SK-N-SH treated with all-trans-retinoic acid at 6 μM for 48 hours (cell line): ENCODE data around the gene OR9A2.

ENCODE experiments used
- ATAC-seq: fragments of 200-7000 bp; cut with Tn5 transposase; 3 replicates; pipeline ENCODE4 v1.9.1; 2020; ENCODE audit warnings: mild to moderate bottlenecking, moderate library complexity
- ARNTL ChIP-seq: fragments of 450-650 bp; formaldehyde crosslinking; IDR thresholded peaks from 2 replicates; pipeline ENCODE4 v1.5.0; 2020; ENCODE audit warnings: low read depth, mild to moderate bottlenecking, moderate library complexity, borderline replicate concordance
- BACH2 ChIP-seq: fragments of 250-450 bp; sonication (Bioruptor Pico); IDR thresholded peaks from 2 replicates; pipeline ENCODE4 v1.9.0; 2021; ENCODE audit warnings: mild to moderate bottlenecking, borderline replicate concordance
- CSDC2 ChIP-seq: fragments of 250-450 bp; sonication (Bioruptor Pico); IDR thresholded peaks from 2 replicates; pipeline ENCODE4 v1.5.0; 2020; ENCODE audit warnings: mild to moderate bottlenecking, moderate library complexity
- ESRRG ChIP-seq: fragments of 250-450 bp; sonication (Bioruptor Pico); IDR thresholded peaks from 2 replicates; pipeline ENCODE4 v1.6.1; 2021; ENCODE audit warnings: mild to moderate bottlenecking
- ISL1 ChIP-seq: fragments of 250-450 bp; sonication (Bioruptor Pico); IDR thresholded peaks from 2 replicates; pipeline ENCODE4 v2.1.2; 2022; ENCODE audit warnings: mild to moderate bottlenecking, moderate library complexity
- OSR1 ChIP-seq: fragments of 250-450 bp; sonication (Bioruptor Pico); IDR thresholded peaks from 2 replicates; pipeline ENCODE4 v1.8.0; 2022; ENCODE audit warnings: moderate library complexity, mild to moderate bottlenecking, inconsistent platforms
- RARB ChIP-seq: fragments of 250-450 bp; sonication (Bioruptor Pico); IDR thresholded peaks from 2 replicates; pipeline ENCODE4 v1.8.0; 2021; ENCODE audit warnings: mild to moderate bottlenecking, moderate library complexity
- SNAI2 ChIP-seq: fragments of 250-450 bp; sonication (Bioruptor Pico); IDR thresholded peaks from 2 replicates; pipeline ENCODE4 v1.5.0; 2020; ENCODE audit warnings: mild to moderate bottlenecking, moderate library complexity
- TOX ChIP-seq: fragments of 250-450 bp; sonication (Bioruptor Pico); IDR thresholded peaks from 2 replicates; pipeline ENCODE4 v1.8.0; 2021; ENCODE audit warnings: mild to moderate bottlenecking, moderate library complexity, borderline replicate concordance
- TSHZ2 ChIP-seq: fragments of 250-450 bp; sonication (Bioruptor Pico); IDR thresholded peaks from 2 replicates; pipeline ENCODE4 v1.5.0; 2020; ENCODE audit warnings: mild to moderate bottlenecking, moderate library complexity
- ZC3H10 ChIP-seq: fragments of 250-450 bp; sonication (Bioruptor Pico); IDR thresholded peaks from 2 replicates; pipeline ENCODE4 v1.5.1; 2021; ENCODE audit warnings: mild to moderate bottlenecking, moderate library complexity
- ZFP3 ChIP-seq: fragments of 250-450 bp; sonication (Bioruptor Pico); IDR thresholded peaks from 2 replicates; pipeline ENCODE4 v1.5.0; 2020; ENCODE audit warnings: mild to moderate bottlenecking, moderate library complexity
- ZFP30 ChIP-seq: fragments of 450-650 bp; formaldehyde crosslinking; IDR thresholded peaks from 2 replicates; pipeline ENCODE4 v1.5.0; 2022; ENCODE audit warnings: mild to moderate bottlenecking, moderate library complexity
- ZNF565 ChIP-seq: fragments of 450-650 bp; formaldehyde crosslinking; conservative IDR thresholded peaks from 2 replicates; pipeline ENCODE4 v1.5.0; 2020; ENCODE audit warnings: low read depth, mild to moderate bottlenecking, moderate library complexity
- ZNF70 ChIP-seq: fragments of 450-650 bp; formaldehyde crosslinking; IDR thresholded peaks from 2 replicates; pipeline ENCODE4 v1.5.0; 2020; ENCODE audit warnings: mild to moderate bottlenecking, moderate library complexity
- ZNF8 ChIP-seq: fragments of 450-650 bp; formaldehyde crosslinking; IDR thresholded peaks from 2 replicates; pipeline ENCODE4 v1.5.0; 2020; ENCODE audit warnings: mild to moderate bottlenecking, moderate library complexity
- TF ChIP-seq, protein P1 (sequence below): fragments of 250-450 bp; sonication (Bioruptor Pico); IDR thresholded peaks from 2 replicates; pipeline ENCODE4 v1.5.1; 2020; ENCODE audit warnings: low read depth, mild to moderate bottlenecking, moderate library complexity
- TF ChIP-seq, protein P2 (sequence below): fragments of 250-450 bp; sonication (Bioruptor Pico); IDR thresholded peaks from 2 replicates; pipeline ENCODE4 v1.8.0; 2020; ENCODE audit warnings: mild to moderate bottlenecking, moderate library complexity, borderline replicate concordance
- TF ChIP-seq, protein P3 (sequence below): fragments of 250-450 bp; sonication (Bioruptor Pico); IDR thresholded peaks from 2 replicates; pipeline ENCODE4 v1.8.0; 2021; ENCODE audit warnings: low read depth, mild to moderate bottlenecking, moderate library complexity, borderline replicate concordance
- TF ChIP-seq, protein P4 (sequence below): fragments of 250-450 bp; sonication (Bioruptor Pico); IDR thresholded peaks from 2 replicates; pipeline ENCODE4 v1.5.1; 2021; ENCODE audit warnings: mild to moderate bottlenecking, moderate library complexity

Gene OR9A2

DNA sequence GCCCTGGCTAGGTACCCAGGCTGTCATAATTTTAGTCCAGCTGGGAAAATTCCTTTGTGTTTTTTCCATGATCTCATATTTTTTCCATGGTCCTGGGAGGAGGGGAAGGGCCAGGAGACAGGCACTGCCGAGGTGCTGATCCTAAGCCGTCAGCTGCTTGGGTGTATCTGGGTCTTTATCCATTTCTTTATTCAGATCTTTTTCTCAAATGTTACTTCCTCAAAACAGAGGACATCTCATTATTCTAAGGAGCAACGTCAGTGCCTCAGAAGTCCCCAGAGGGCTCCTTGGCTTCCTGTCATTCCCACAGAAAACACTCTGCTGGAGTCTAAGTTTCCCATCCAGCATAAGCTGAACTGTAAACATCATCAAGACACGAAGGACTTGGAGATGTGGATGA lies 22.4 kb upstream of the OR9A2 start:
- no peak for ATAC-seq
- TF ChIP-seq ESRRG (CRISPR knock-in tag), result no peak

DNA sequence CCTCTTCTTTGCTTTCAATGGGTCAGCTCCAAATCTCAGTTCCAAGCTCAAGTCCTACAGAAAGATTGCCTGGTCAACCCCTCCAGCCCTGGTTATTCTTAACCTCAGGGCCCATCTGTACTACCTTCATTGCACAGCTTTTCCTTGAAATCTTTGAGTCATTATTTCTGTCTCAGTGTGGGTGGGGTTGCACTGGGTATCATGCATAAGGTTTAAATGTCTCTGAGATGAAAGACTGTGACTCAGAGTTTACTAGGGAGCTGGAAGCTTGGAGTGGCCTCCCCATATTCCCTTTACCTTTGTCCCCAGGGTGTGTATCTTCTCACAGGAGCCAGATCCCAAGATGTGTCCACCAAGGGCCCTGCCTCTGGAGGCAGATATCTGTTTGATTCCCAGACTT lies 21.9 kb upstream of the OR9A2 start:
- no peak for ATAC-seq
- no peak for TF ChIP-seq ZNF565 (CRISPR knock-in tag)
- TF ChIP-seq TSHZ2 (CRISPR knock-in tag), result no peak
- TF ChIP-seq RARB (CRISPR knock-in tag), result no peak
- no peak for TF ChIP-seq CSDC2
- no peak for TF ChIP-seq ZNF70 (CRISPR knock-in tag)
- no peak for TF ChIP-seq OSR1 (CRISPR knock-in tag)
- no peak for TF ChIP-seq ISL1 (CRISPR knock-in tag)
- no peak for TF ChIP-seq ESRRG (CRISPR knock-in tag)
- TF ChIP-seq ZNF8, result no peak
- no peak for TF ChIP-seq ARNTL
- TF ChIP-seq, protein P1, sequence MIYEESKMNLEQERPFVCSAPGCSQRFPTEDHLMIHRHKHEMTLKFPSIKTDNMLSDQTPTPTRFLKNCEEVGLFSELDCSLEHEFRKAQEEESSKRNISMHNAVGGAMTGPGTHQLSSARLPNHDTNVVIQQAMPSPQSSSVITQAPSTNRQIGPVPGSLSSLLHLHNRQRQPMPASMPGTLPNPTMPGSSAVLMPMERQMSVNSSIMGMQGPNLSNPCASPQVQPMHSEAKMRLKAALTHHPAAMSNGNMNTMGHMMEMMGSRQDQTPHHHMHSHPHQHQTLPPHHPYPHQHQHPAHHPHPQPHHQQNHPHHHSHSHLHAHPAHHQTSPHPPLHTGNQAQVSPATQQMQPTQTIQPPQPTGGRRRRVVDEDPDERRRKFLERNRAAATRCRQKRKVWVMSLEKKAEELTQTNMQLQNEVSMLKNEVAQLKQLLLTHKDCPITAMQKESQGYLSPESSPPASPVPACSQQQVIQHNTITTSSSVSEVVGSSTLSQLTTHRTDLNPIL (CRISPR knock-in tag), result no peak
- no peak for TF ChIP-seq ZFP3 (CRISPR knock-in tag)
- TF ChIP-seq TOX, result no peak
- TF ChIP-seq, protein P2, sequence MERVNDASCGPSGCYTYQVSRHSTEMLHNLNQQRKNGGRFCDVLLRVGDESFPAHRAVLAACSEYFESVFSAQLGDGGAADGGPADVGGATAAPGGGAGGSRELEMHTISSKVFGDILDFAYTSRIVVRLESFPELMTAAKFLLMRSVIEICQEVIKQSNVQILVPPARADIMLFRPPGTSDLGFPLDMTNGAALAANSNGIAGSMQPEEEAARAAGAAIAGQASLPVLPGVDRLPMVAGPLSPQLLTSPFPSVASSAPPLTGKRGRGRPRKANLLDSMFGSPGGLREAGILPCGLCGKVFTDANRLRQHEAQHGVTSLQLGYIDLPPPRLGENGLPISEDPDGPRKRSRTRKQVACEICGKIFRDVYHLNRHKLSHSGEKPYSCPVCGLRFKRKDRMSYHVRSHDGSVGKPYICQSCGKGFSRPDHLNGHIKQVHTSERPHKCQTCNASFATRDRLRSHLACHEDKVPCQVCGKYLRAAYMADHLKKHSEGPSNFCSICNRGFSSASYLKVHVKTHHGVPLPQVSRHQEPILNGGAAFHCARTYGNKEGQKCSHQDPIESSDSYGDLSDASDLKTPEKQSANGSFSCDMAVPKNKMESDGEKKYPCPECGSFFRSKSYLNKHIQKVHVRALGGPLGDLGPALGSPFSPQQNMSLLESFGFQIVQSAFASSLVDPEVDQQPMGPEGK (CRISPR knock-in tag), result no peak
- TF ChIP-seq SNAI2 (CRISPR knock-in tag), result no peak

GRCh38 chr7:143047326-143047725 lies 20.4 kb upstream of the OR9A2 start:
- no peak for ATAC-seq

More at GRCh38 chr7:143047326-143047725, 20.4 kb upstream of the OR9A2 start:
- TF ChIP-seq ARNTL (no peak), BACH2 (no peak), SNAI2 (CRISPR knock-in tag) (no peak), ESRRG (CRISPR knock-in tag) (no peak), ZFP30 (CRISPR knock-in tag) (no peak), CSDC2 (no peak), ZC3H10 (no peak), ZNF70 (CRISPR knock-in tag) (no peak)
- TF ChIP-seq, protein P2 (CRISPR knock-in tag), result no peak
- TF ChIP-seq, protein P3, sequence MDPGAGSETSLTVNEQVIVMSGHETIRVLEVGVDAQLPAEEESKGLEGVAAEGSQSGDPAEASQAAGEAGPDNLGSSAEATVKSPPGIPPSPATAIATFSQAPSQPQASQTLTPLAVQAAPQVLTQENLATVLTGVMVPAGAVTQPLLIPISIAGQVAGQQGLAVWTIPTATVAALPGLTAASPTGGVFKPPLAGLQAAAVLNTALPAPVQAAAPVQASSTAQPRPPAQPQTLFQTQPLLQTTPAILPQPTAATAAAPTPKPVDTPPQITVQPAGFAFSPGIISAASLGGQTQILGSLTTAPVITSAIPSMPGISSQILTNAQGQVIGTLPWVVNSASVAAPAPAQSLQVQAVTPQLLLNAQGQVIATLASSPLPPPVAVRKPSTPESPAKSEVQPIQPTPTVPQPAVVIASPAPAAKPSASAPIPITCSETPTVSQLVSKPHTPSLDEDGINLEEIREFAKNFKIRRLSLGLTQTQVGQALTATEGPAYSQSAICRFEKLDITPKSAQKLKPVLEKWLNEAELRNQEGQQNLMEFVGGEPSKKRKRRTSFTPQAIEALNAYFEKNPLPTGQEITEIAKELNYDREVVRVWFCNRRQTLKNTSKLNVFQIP (CRISPR knock-in tag), result no peak
- TF ChIP-seq, protein P4, sequence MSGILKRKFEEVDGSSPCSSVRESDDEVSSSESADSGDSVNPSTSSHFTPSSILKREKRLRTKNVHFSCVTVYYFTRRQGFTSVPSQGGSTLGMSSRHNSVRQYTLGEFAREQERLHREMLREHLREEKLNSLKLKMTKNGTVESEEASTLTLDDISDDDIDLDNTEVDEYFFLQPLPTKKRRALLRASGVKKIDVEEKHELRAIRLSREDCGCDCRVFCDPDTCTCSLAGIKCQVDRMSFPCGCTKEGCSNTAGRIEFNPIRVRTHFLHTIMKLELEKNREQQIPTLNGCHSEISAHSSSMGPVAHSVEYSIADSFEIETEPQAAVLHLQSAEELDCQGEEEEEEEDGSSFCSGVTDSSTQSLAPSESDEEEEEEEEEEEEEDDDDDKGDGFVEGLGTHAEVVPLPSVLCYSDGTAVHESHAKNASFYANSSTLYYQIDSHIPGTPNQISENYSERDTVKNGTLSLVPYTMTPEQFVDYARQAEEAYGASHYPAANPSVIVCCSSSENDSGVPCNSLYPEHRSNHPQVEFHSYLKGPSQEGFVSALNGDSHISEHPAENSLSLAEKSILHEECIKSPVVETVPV (CRISPR knock-in tag), result no peak
